GM21576 (cell line): Measurements from ENCODE around the gene NUP133.
A peak's percentile ranks its signal among the peaks of the same experiment; 100 is the strongest.
"Not testable (repeated sequence)": the region's sequence is repeated elsewhere in the genome, so short reads cannot be mapped to it uniquely, and the experiment has no call there.

Experiments
- ATAC-seq: cut with Tn5 transposase; IDR thresholded peaks from one replicate; pipeline ENCODE4 v1.9.1; 2021; ENCODE audit warnings: mild to moderate bottlenecking, moderate library complexity; ENCODE audit not compliant: unreplicated experiment

NUP133 gene

GRCh38 chr1:229507951-229508822 is at the start of gene NUP133:
TSS of gene NUP133 (minus strand) at chr1:229508341. CDS start at chr1:229508249, 92 bp downstream.
- peak; percentile 89 for ATAC-seq

DNA sequence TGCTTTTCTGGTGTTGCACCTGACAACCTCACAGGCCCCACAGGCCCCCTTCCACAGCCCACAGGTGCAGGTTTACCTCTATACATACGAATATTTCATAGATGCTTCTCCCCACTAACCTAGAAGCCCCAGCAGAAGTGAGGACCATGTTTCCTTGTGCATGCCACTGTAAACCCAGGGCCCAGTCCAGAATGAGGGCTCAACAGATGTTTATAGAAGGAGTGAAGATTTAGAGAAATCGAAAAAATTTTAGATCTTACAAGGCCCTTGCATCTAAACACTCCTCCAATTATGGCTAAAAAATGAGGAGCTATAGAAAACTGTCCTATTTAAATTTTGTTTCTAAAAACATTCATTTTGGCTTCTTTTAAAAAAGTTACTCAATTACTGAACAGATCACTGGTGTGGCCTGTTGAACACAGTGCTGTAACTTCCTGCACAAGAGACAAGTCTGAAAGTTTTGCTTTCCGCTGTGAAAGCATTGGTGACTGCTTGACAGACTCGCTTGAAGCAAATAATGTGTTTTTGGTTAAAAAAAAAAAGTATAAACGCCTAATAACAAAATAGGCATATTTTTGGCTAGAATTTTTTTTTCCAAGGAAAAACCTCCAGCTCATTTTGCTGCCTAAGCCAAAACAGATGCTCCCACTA is 49.2 kb upstream of the NUP133 start:
- ATAC-seq, result peak; percentile 25

DNA sequence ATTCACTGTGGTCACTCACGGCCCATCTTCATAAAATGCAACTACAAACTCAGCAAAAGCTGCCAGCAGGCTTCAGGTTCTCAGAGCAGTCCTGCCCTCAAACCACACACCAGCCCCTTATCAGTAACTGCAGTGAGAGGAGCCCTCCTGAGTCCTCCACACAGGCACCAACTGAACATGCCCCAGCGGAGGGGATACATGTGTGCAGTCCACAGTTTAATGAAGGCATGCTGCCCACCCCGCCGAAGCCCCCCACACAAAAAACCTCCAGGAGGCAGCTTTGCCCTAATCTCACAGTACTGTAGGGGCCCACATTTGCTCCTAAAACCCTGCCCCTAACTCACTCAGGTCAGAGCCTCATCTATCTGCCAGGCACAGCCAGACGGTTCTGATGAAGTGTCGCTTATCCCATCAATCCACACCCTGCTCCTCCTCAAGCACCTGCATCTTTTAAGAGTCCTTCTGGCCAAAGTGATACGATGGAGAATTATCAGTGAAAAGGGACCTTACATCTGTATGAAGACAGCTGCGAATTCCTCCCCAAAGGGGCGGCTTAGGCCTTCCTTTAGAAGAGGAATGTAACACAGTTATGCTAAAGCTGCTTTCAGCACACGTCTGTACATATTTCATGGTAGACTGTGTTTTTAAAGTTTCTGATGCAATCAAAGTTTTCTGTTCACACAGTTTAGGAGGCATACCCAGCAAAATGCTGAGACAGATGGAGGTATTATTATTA is 46.9 kb upstream of the NUP133 start:
- no peak for ATAC-seq

- ATAC-seq, result no peak
Measured at GRCh38 chr1:229553621-229554130, 45.5 kb upstream of the NUP133 start.

- no peak for ATAC-seq
Measured at GRCh38 chr1:229552732-229553131, 44.6 kb upstream of the NUP133 start.

- no peak for ATAC-seq
Measured at GRCh38 chr1:229550812-229551567, 42.8 kb upstream of the NUP133 start.

DNA sequence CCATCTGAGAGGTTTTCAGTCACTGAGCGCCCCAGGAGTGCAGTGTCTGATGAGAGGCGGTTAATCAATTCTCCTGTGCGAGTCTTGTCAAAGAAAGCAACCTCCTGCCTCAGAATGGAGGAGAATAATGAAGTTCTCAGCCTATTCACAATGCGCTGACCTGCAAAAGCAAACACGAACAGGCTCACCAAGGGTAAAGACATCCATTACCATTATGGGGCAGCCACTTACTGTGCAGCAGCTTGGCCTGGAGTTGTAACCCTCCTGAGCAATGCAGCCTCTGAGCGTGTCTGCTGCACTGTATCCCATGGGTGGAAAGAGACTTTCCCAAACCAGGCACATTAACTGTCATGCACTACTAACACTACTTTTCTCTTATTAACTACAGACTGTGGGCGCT is 39.4 kb upstream of the NUP133 start:
- ATAC-seq, result no peak

DNA sequence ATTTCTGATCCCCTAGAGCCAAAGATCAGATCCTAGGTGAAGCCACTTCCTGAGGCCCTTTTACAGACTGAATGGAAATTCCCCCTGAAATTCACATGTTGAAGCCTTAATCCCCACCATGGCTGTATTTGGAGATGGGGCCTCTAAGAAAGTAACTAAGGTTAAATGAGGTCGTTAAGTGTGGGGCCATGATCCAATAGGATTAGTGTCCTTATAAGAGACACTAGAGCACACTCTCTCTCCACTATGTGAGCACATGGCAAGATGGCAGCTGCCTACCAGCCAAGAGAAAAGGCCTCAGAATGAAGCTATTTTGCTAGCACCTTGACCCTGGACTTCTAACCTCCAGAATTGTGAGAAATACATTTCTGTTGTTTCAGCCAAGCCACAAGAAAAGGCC is 36.4 kb upstream of the NUP133 start:
- no peak for ATAC-seq

GRCh38 chr1:229539863-229540506 is 31.8 kb upstream of the NUP133 start:
- no peak for ATAC-seq

DNA sequence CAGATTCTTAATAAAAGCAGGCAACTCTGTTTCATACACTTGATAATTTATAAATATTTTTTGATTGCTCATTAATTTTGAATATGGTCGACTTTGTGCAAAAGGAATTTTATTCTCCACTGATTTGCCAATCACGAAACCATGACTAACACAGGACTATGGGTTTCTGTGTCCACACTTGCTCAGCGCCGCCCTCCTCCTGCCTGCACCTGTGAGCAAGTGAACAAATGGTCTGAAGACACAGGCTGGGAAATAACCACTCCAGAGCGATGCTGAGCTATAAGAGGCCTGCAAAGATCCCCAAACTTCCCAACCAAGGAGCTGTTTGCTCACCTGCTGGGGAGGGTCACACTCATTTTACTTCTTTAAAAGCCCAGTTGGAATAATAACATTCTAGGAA is 30.8 kb upstream of the NUP133 start:
- ATAC-seq, result no peak

DNA sequence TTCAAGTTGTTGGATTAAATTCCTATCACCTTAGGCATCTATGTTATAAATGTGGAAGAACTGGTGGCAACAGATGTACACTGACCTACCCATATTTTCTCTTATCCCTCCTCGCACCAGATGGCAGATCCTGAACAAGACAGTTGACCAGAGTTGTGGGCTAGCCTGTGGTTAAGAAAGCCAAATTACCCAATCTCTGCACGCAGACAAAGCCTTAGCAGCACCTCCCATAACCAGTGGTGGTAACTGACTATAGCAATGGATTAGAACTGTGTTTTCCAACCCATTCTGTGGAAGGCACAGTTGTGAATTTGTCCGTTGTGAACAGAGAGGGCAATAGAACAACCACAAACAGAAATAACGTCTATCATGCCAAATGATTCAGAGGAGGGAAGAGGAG is 29.8 kb upstream of the NUP133 start:
- ATAC-seq, result no peak

DNA sequence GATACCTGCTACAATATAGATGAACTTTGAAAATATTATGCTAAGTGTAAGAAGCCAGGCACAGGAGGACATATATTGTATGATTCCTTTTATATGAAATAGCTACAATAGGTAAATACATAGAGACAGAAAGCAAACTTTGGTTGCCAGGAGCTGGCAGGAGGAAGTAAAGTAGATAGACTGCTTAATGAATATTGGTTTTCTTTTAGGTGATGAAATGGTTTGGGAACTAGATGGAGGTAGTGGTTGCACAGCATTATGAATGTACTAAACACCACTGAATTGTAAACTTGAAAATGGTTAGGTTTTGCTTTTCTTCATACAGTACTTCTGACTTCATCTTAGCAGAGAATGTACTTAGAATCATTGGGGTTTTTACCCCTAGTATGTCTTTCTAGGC is 28.8 kb upstream of the NUP133 start:
- ATAC-seq, result no peak

DNA sequence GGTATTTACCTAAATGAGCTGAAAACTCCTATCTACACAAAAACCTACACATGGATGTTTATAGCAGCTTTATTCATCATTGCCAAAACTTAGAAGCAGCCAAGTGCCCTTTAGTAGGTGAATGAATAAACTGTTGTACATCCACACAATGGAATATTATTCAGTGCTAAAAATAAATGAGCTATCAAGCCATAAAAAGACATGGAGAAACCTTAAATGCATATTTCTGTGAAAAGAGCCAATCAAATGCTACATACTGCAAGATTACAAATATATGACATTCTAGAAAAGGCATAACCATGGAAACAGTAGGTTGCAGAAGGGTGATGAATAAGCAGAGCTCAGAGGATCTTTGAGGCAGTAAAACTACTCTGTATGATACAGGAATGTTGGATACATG is 27.1 kb upstream of the NUP133 start:
- ATAC-seq, result no peak

GRCh38 chr1:229531326-229531725 is 23.2 kb upstream of the NUP133 start:
- no peak for ATAC-seq

- no peak for ATAC-seq
Measured at GRCh38 chr1:229529639-229530038, 21.5 kb upstream of the NUP133 start.

GRCh38 chr1:229526695-229527094 is 18.6 kb upstream of the NUP133 start:
- ATAC-seq, result no peak

DNA sequence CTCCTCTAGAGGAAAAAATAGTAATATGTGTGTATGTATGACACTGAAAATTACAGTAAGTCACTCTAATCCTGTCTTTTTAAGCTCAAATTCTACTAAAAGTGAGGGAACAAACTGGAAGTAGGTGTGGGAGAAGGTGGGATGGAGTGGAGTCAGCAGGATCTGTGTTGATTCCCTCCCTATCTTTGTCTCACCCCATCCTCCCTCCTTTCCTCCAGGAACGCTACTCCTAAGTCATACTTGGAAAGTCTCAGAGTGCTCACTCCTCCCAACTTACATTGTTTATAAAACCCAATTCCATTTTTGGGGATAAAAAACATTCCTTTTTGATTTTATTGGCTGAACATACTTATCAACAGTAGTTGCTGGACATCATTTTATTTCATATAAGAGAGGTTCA is 14.9 kb upstream of the NUP133 start:
- ATAC-seq, result no peak

GRCh38 chr1:229514578-229515275 is 6.6 kb upstream of the NUP133 start:
- ATAC-seq, result peak; percentile 75

DNA sequence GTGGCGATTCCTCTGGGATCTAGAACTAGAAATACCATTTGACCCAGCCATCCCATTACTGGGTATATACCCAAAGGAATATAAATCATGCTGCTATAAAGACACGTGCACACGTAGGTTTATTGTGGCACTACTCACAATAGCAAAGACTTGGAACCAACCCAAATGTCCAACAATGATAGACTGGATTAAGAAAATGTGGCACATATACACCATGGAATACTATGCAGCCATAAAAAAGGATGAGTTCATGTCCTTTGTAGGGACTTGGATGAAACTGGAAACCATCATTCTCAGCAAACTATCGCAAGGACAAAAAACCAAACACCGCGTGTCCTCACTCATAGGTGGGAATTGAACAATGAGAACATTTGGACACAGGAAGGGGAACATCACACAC is 3.5 kb upstream of the NUP133 start:
- not testable (repeated sequence) for ATAC-seq

- ATAC-seq, result not testable (repeated sequence)
Measured at GRCh38 chr1:229511201-229511600, 3.1 kb upstream of the NUP133 start.
